Putamen (tissue), 1 donor: Measurements from ENCODE around the gene KCNJ8.

Experiments used
- DNase-seq: peaks from one replicate; pipeline ENCODE4 v3.0.0-alpha.2; 2016; ENCODE audit warnings: low spot score

The KCNJ8 gene

DNA sequence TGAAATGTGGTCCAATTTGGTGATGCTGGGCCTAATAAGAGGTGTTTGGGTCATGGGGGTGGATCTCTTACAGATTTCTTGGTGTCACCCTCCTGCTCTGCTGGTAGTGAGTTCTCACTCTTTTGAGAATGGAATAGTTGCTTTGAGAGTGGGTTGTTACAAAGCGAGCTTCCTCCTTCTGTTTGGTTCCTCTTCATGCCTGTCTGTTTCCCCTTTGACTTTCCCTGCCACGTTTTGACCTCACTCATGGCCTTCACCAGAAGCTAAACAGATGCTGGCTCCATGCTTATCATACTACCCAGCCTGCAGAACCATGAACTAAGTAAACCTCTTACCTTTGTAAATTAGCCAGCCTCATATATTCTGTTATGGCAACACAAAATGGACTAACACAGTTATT is 59.1 kb downstream of the KCNJ8 start:
- no peak for DNase-seq
